Left lung (tissue), 10 donors: ENCODE data around the gene SLN. TPM values are rescaled to one million over a fixed set of nuclear protein-coding genes. Genes with fewer than 3 reads are reported as not detected.

Experiments
- ATAC-seq: fragments of 200-7000 bp; cut with Tn5 transposase; one replicate; pipeline ENCODE4 v1.9.1; 2020; ENCODE audit warnings: moderate library complexity
- DNase-seq, 4 donors: peaks; one replicate each; pipeline ENCODE4 v3.0.0-alpha.2; 2013 to 2020
- H3K27ac ChIP-seq, 2 donors: fragments of 200-600 bp; sonication (generic) in 1 of 2; one replicate each; pipeline versions ENCODE4 v1.5.0 to v1.8.0; 2020 to 2021
- H3K27me3 ChIP-seq, 2 donors: fragments of 200-600 bp; sonication (generic) in 1 of 2; one replicate each; pipeline versions ENCODE4 v1.5.0 to v1.8.0; 2020 to 2021
- H3K36me3 ChIP-seq, 2 donors: fragments of 200-600 bp; sonication (generic) in 1 of 2; one replicate each; pipeline versions ENCODE4 v1.5.0 to v1.8.0; 2020 to 2021
- H3K4me1 ChIP-seq, 2 donors: fragments of 200-600 bp; one replicate each; pipeline ENCODE4 v1.8.0; 2021
- H3K4me3 ChIP-seq, 2 donors: fragments of 200-600 bp; sonication (generic) in 1 of 2; one replicate each; pipeline versions ENCODE4 v1.5.0 to v1.8.0; 2020 to 2021; ENCODE audit warnings: mild to moderate bottlenecking in 1 of 2
- H3K9me3 ChIP-seq, 2 donors: fragments of 200-600 bp; sonication (generic) in 1 of 2; one replicate each; pipeline versions ENCODE4 v1.5.0 to v1.8.0; 2020 to 2021
- CTCF ChIP-seq, 2 donors: fragments of 200-600 bp; sonication (generic) in 1 of 2; IDR thresholded peaks; one replicate each; pipeline versions ENCODE4 v1.5.0 to v1.8.0; 2021; ENCODE audit warnings: antibody characterized with exemption in 2 of 2
- intact Hi-C, 2 donors: fragments of 100-400 bp; cut with DNase I; formaldehyde crosslinking; loops; one replicate each; pipeline versions ENCODE4 v1.11.2 to v1.14.2; 2022
- polyA plus RNA-seq, 6 donors: library from polyadenylated mRNA; unstranded; fragments of 120-200 nt; gene quantifications; one replicate each; pipeline ENCODE4 v1.2.1, GENCODE V29; 2013; ENCODE audit not compliant: insufficient read length in 6 of 6
- total RNA-seq, 2 donors: library from RNA; stranded (reverse); fragmentation: NEBNext Ultra II Directional; extraction: Animal tissue kit (Norgen Biotek cat#: 25700); gene quantifications; one replicate each; pipeline ENCODE4 v1.2.1, GENCODE V29; 2021
- donor health status: DM: no; HTN: yes; CAD: no.
- donor health status: DM: no; HTN: no; CAD: no.

The SLN gene
- total and polyA plus RNA-seq, 8 donors = 0.23 to 2.4 (median 0.96) TPM; not detected in 5

GRCh38 chr11:107660066-107660465, 51.8 kb downstream of the SLN start:
- intact Hi-C loops = no loop called here
- ATAC-seq (no peak), DNase-seq (no peak)
- H3K36me3 ChIP-seq = no peaks in the 10 kb centered on the region
- H3K4me3 ChIP-seq = no peak overlapping the region
- H3K9me3 ChIP-seq = no peaks in the 10 kb centered on the region
- no peak overlapping the region for H3K27ac ChIP-seq
- H3K4me1 ChIP-seq = no peaks in the 10 kb centered on the region
- TF ChIP-seq CTCF (IDR thresholded peaks at IDR 0.05) = no peak
- no peaks in the 10 kb centered on the region for H3K27me3 ChIP-seq

- intact Hi-C loops = no loop called here
- no peak for TF ChIP-seq CTCF (IDR thresholded peaks at IDR 0.05)
- Histone ChIP-seq H3K4me1 (no peaks in the 10 kb centered on the region), H3K36me3 (no peaks in the 10 kb centered on the region), H3K4me3 (no peak overlapping the region), H3K27me3 (no peaks in the 10 kb centered on the region), H3K9me3 (no peaks in the 10 kb centered on the region), H3K27ac (no peak overlapping the region)
- ATAC-seq (no peak), DNase-seq (no peak)
Measured at GRCh38 chr11:107659310-107659709, 52.5 kb downstream of the SLN start.

Other genes with a start within 250 kb of the SLN start
- gene ALKBH8, start 146.3 kb downstream of the SLN start, total RNA-seq = 1 to 10 TPM; 6.5 to 7.6 TPM
- 10 to 100 TPM; 14.3 to 16.5 (median 15.3) TPM for gene ALKBH8, start 146.3 kb downstream of the SLN start, polyA plus RNA-seq
- 1 to 10 TPM in 1 of 2 donors, under 1 TPM in 1; 0.96 to 1.0 TPM for gene ELMOD1, start 120.9 kb downstream of the SLN start, total RNA-seq
- 1 to 10 TPM; 3.9 to 7.7 (median 6.0) TPM for gene ELMOD1, start 120.9 kb downstream of the SLN start, polyA plus RNA-seq
- gene SLC35F2, start 146.7 kb upstream of the SLN start, total RNA-seq = 1 to 10 TPM; 7.0 to 9.2 TPM
- gene SLC35F2, start 146.7 kb upstream of the SLN start, polyA plus RNA-seq = 10 to 100 TPM; 26.7 to 38.6 (median 30.5) TPM
- 1 to 10 TPM; 1.7 to 5.6 TPM for gene RAB39A, start 216.4 kb upstream of the SLN start, total RNA-seq
- 1 to 10 TPM in 3 of 6 donors, under 1 TPM in 3; 0.80 to 1.5 (median 0.97) TPM for gene RAB39A, start 216.4 kb upstream of the SLN start, polyA plus RNA-seq